Activated T-helper 17 cell treated with anti-CD3 and anti-CD28 coated beads, Interleukin-2, amount 50 U/mL, for 72 hours (primary cell): Measurements from ENCODE around the gene KPNB1. TPM values are rescaled to one million over a fixed set of nuclear protein-coding genes. Genes with fewer than 3 reads are reported as not detected.

Source experiments
- ATAC-seq: fragments of 150-1000 bp; cut with Tn5 transposase; replicated peaks from 2 replicates; pipeline ENCODE4 v1.10.0; 2021; ENCODE audit warnings: mild to moderate bottlenecking, moderate library complexity
- H3K27ac Mint-ChIP-seq: one replicate; pipeline ENCODE4 v1.8.0; 2022; ENCODE audit warnings: mixed read lengths
- H3K27me3 Mint-ChIP-seq: one replicate; pipeline ENCODE4 v1.8.0; 2022; ENCODE audit warnings: mixed read lengths
- H3K36me3 Mint-ChIP-seq: one replicate; pipeline ENCODE4 v1.8.0; 2022; ENCODE audit warnings: low read depth, mild to moderate bottlenecking, mixed read lengths
- H3K4me1 Mint-ChIP-seq: one replicate; pipeline ENCODE4 v1.8.0; 2022; ENCODE audit warnings: mixed read lengths
- H3K4me3 Mint-ChIP-seq: one replicate; pipeline ENCODE4 v1.8.0; 2022; ENCODE audit warnings: mild to moderate bottlenecking, mixed read lengths
- H3K9me3 Mint-ChIP-seq: one replicate; pipeline ENCODE4 v1.8.0; 2022; ENCODE audit warnings: mixed read lengths
- total RNA-seq, 2 donors: library from RNA; stranded (reverse); gene quantifications; one replicate each; pipeline ENCODE4 v1.2.3, GENCODE V29; 2022

The KPNB1 gene
- total RNA-seq, 2 donors from 2014 or later = 451 to 724 TPM

GRCh38 chr17:47628014-47628566 is 21.6 kb upstream of the KPNB1 start:
- Mint-ChIP-seq H3K4me1 (no peaks in the 10 kb centered on the region), H3K36me3 (peaks cover 18% of the 10 kb centered on the region), H3K27ac (no peak overlapping the region), H3K4me3 (no peak overlapping the region), H3K9me3 (no peaks in the 10 kb centered on the region), H3K27me3 (no peaks in the 10 kb centered on the region)
- no peak for ATAC-seq

- Mint-ChIP-seq H3K36me3 (peaks cover 5% of the 10 kb centered on the region), H3K4me3 (no peak overlapping the region), H3K27me3 (no peaks in the 10 kb centered on the region), H3K27ac (peak overlapping the region; percentile 42), H3K9me3 (no peaks in the 10 kb centered on the region), H3K4me1 (no peaks in the 10 kb centered on the region)
- no peak for ATAC-seq
Measured at GRCh38 chr17:47629826-47630225, 19.9 kb upstream of the KPNB1 start.

GRCh38 chr17:47630614-47631013 is 19.1 kb upstream of the KPNB1 start:
- H3K27me3 Mint-ChIP-seq = no peaks in the 10 kb centered on the region

GRCh38 chr17:47632991-47633390 is 16.7 kb upstream of the KPNB1 start:
- no peak for ATAC-seq
- Mint-ChIP-seq H3K27ac (no peak overlapping the region), H3K27me3 (no peaks in the 10 kb centered on the region), H3K36me3 (peaks cover 8% of the 10 kb centered on the region), H3K4me1 (no peaks in the 10 kb centered on the region), H3K9me3 (no peaks in the 10 kb centered on the region), H3K4me3 (no peak overlapping the region)

More at GRCh38 chr17:47630614-47631013, 19.1 kb upstream of the KPNB1 start:
- H3K36me3 Mint-ChIP-seq = no peaks in the 10 kb centered on the region
- no peaks in the 10 kb centered on the region for H3K9me3 Mint-ChIP-seq
- H3K27ac Mint-ChIP-seq = no peak overlapping the region
- H3K4me1 Mint-ChIP-seq = no peaks in the 10 kb centered on the region
- H3K4me3 Mint-ChIP-seq = no peak overlapping the region
- no peak for ATAC-seq

GRCh38 chr17:47633996-47634395 is 15.7 kb upstream of the KPNB1 start:
- Mint-ChIP-seq H3K27me3 (no peaks in the 10 kb centered on the region), H3K9me3 (no peaks in the 10 kb centered on the region), H3K4me1 (no peaks in the 10 kb centered on the region), H3K27ac (peak overlapping the region; percentile 24), H3K36me3 (peaks cover 8% of the 10 kb centered on the region), H3K4me3 (no peak overlapping the region)
- no peak for ATAC-seq

GRCh38 chr17:47634870-47635269 is 14.8 kb upstream of the KPNB1 start:
- Mint-ChIP-seq H3K4me1 (no peaks in the 10 kb centered on the region), H3K4me3 (no peak overlapping the region), H3K36me3 (peaks cover 8% of the 10 kb centered on the region), H3K9me3 (no peaks in the 10 kb centered on the region), H3K27me3 (no peaks in the 10 kb centered on the region), H3K27ac (no peak overlapping the region)
- no peak for ATAC-seq

- ATAC-seq = no peak
- H3K27me3 Mint-ChIP-seq = no peaks in the 10 kb centered on the region
- no peak overlapping the region for H3K27ac Mint-ChIP-seq
Measured at GRCh38 chr17:47635734-47636133, 14.0 kb upstream of the KPNB1 start.

GRCh38 chr17:47636273-47637030 is 13.3 kb upstream of the KPNB1 start:
- Mint-ChIP-seq H3K4me1 (no peaks in the 10 kb centered on the region), H3K9me3 (no peaks in the 10 kb centered on the region), H3K27ac (no peak overlapping the region), H3K4me3 (no peak overlapping the region), H3K27me3 (no peaks in the 10 kb centered on the region), H3K36me3 (peaks cover 8% of the 10 kb centered on the region)
- no peak for ATAC-seq

More at GRCh38 chr17:47635734-47636133, 14.0 kb upstream of the KPNB1 start:
- Mint-ChIP-seq H3K4me1 (no peaks in the 10 kb centered on the region), H3K4me3 (no peak overlapping the region), H3K9me3 (no peaks in the 10 kb centered on the region), H3K36me3 (peaks cover 8% of the 10 kb centered on the region)

- no peaks in the 10 kb centered on the region for H3K9me3 Mint-ChIP-seq
- no peak for ATAC-seq
- H3K4me3 Mint-ChIP-seq = no peak overlapping the region
- no peaks in the 10 kb centered on the region for H3K4me1 Mint-ChIP-seq
- no peaks in the 10 kb centered on the region for H3K27me3 Mint-ChIP-seq
- H3K27ac Mint-ChIP-seq = no peak overlapping the region
- H3K36me3 Mint-ChIP-seq = peaks cover 8% of the 10 kb centered on the region
Measured at GRCh38 chr17:47638903-47639302, 10.8 kb upstream of the KPNB1 start.

- Mint-ChIP-seq H3K27me3 (no peaks in the 10 kb centered on the region), H3K36me3 (peaks cover 8% of the 10 kb centered on the region)
Measured at GRCh38 chr17:47640076-47640475, 9.6 kb upstream of the KPNB1 start.

GRCh38 chr17:47641202-47641601 is 8.5 kb upstream of the KPNB1 start:
- Mint-ChIP-seq H3K27me3 (no peaks in the 10 kb centered on the region), H3K4me3 (no peak overlapping the region), H3K4me1 (peaks cover 6% of the 10 kb centered on the region), H3K9me3 (no peaks in the 10 kb centered on the region), H3K36me3 (peaks cover 6% of the 10 kb centered on the region), H3K27ac (no peak overlapping the region)
- ATAC-seq = no peak

More at GRCh38 chr17:47640076-47640475, 9.6 kb upstream of the KPNB1 start:
- Mint-ChIP-seq H3K27ac (no peak overlapping the region), H3K9me3 (no peaks in the 10 kb centered on the region), H3K4me1 (peaks cover 6% of the 10 kb centered on the region), H3K4me3 (no peak overlapping the region)
- ATAC-seq = no peak

GRCh38 chr17:47643116-47643515 is 6.6 kb upstream of the KPNB1 start:
- peaks cover 10% of the 10 kb centered on the region for H3K4me1 Mint-ChIP-seq
- no peak overlapping the region for H3K4me3 Mint-ChIP-seq
- H3K9me3 Mint-ChIP-seq = no peaks in the 10 kb centered on the region

GRCh38 chr17:47644324-47644723 is 5.4 kb upstream of the KPNB1 start:
- ATAC-seq = no peak
- Mint-ChIP-seq H3K4me1 (peaks cover 12% of the 10 kb centered on the region), H3K9me3 (no peaks in the 10 kb centered on the region), H3K27me3 (no peaks in the 10 kb centered on the region), H3K36me3 (peaks cover 7% of the 10 kb centered on the region), H3K27ac (no peak overlapping the region), H3K4me3 (no peak overlapping the region)

More at GRCh38 chr17:47643116-47643515, 6.6 kb upstream of the KPNB1 start:
- ATAC-seq = no peak
- H3K27me3 Mint-ChIP-seq = no peaks in the 10 kb centered on the region
- H3K36me3 Mint-ChIP-seq = no peaks in the 10 kb centered on the region
- no peak overlapping the region for H3K27ac Mint-ChIP-seq

- H3K4me1 Mint-ChIP-seq = peaks cover 34% of the 10 kb centered on the region
Measured at GRCh38 chr17:47649972-47650524, 329 bp downstream of the KPNB1 start.

More at GRCh38 chr17:47649972-47650524, 329 bp downstream of the KPNB1 start:
- Mint-ChIP-seq H3K4me3 (peak overlapping the region; percentile 94), H3K9me3 (no peaks in the 10 kb centered on the region), H3K36me3 (peaks cover 57% of the 10 kb centered on the region), H3K27me3 (no peaks in the 10 kb centered on the region), H3K27ac (peak overlapping the region; percentile 97)
- peak; percentile 14 for ATAC-seq
